ENCODE data around the gene KRTAP4-11. TPM values are rescaled to one million over a fixed set of nuclear protein-coding genes. Genes with fewer than 3 reads are reported as not detected.
A peak's percentile ranks its signal among the peaks of the same experiment; 100 is the strongest.
"Not testable (repeated sequence)": the region's sequence is repeated elsewhere in the genome, so short reads cannot be mapped to it uniquely, and the experiment has no call there.

Gene KRTAP4-11
- total RNA-seq, 1 donor from 2014 or later: not detected

GRCh38 chr17:41133880-41134735, 15.9 kb upstream of the KRTAP4-11 start:
- H3K27me3 Mint-ChIP-seq (ENCODE audit: low read depth): no peaks in the 10 kb centered on the region

GRCh38 chr17:41131979-41132378, 13.8 kb upstream of the KRTAP4-11 start:
- Mint-ChIP-seq H3K4me3 (ENCODE audit: unreplicated experiment) (no peak overlapping the region), H3K27me3 (ENCODE audit: low read depth) (no peaks in the 10 kb centered on the region), H3K9me3 (ENCODE audit: low read depth) (peaks cover 11% of the 10 kb centered on the region), H3K36me3 (ENCODE audit: low read depth) (no peaks in the 10 kb centered on the region), H3K27ac (ENCODE audit: unreplicated experiment) (no peak overlapping the region), H3K4me1 (ENCODE audit: low read depth) (peaks cover 13% of the 10 kb centered on the region)
- no peak for TF ChIP-seq CTCF (IDR thresholded peaks at IDR 0.05)
- DNase-seq (ENCODE audit: low spot score): no peak

More at GRCh38 chr17:41133880-41134735, 15.9 kb upstream of the KRTAP4-11 start:
- no peak for DNase-seq (ENCODE audit: low spot score)
- TF ChIP-seq CTCF (IDR thresholded peaks at IDR 0.05): no peak
- Mint-ChIP-seq H3K9me3 (ENCODE audit: low read depth) (peaks cover 19% of the 10 kb centered on the region), H3K36me3 (ENCODE audit: low read depth) (peaks cover 3% of the 10 kb centered on the region), H3K4me1 (ENCODE audit: low read depth) (peaks cover 13% of the 10 kb centered on the region), H3K27ac (ENCODE audit: unreplicated experiment) (peak overlapping the region; percentile 12), H3K4me3 (ENCODE audit: unreplicated experiment) (no peak overlapping the region)

- H3K4me3 Mint-ChIP-seq (ENCODE audit: unreplicated experiment): no peak overlapping the region
- no peaks in the 10 kb centered on the region for H3K27me3 Mint-ChIP-seq (ENCODE audit: low read depth)
- no peaks in the 10 kb centered on the region for H3K36me3 Mint-ChIP-seq (ENCODE audit: low read depth)
- no peak overlapping the region for H3K27ac Mint-ChIP-seq (ENCODE audit: unreplicated experiment)
- H3K9me3 Mint-ChIP-seq (ENCODE audit: low read depth): peaks cover 9% of the 10 kb centered on the region
- DNase-seq (ENCODE audit: low spot score): no peak
- no peak for TF ChIP-seq CTCF (IDR thresholded peaks at IDR 0.05)
- H3K4me1 Mint-ChIP-seq (ENCODE audit: low read depth): peaks cover 20% of the 10 kb centered on the region
Observed at GRCh38 chr17:41127371-41127770, 9.2 kb upstream of the KRTAP4-11 start.

- DNase-seq (ENCODE audit: low spot score): no peak
- no peaks in the 10 kb centered on the region for H3K36me3 Mint-ChIP-seq (ENCODE audit: low read depth)
- peaks cover 9% of the 10 kb centered on the region for H3K9me3 Mint-ChIP-seq (ENCODE audit: low read depth)
- no peak overlapping the region for H3K4me3 Mint-ChIP-seq (ENCODE audit: unreplicated experiment)
- peaks cover 15% of the 10 kb centered on the region for H3K4me1 Mint-ChIP-seq (ENCODE audit: low read depth)
- TF ChIP-seq CTCF (IDR thresholded peaks at IDR 0.05): no peak
- H3K27ac Mint-ChIP-seq (ENCODE audit: unreplicated experiment): no peak overlapping the region
- no peaks in the 10 kb centered on the region for H3K27me3 Mint-ChIP-seq (ENCODE audit: low read depth)
Observed at GRCh38 chr17:41126412-41126811, 8.2 kb upstream of the KRTAP4-11 start.

GRCh38 chr17:41125064-41125463, 6.9 kb upstream of the KRTAP4-11 start:
- no peak for DNase-seq (ENCODE audit: low spot score)
- Mint-ChIP-seq H3K36me3 (ENCODE audit: low read depth) (no peaks in the 10 kb centered on the region), H3K27ac (ENCODE audit: unreplicated experiment) (no peak overlapping the region), H3K4me1 (ENCODE audit: low read depth) (peaks cover 19% of the 10 kb centered on the region), H3K9me3 (ENCODE audit: low read depth) (peaks cover 9% of the 10 kb centered on the region), H3K4me3 (ENCODE audit: unreplicated experiment) (no peak overlapping the region), H3K27me3 (ENCODE audit: low read depth) (no peaks in the 10 kb centered on the region)
- TF ChIP-seq CTCF (IDR thresholded peaks at IDR 0.05): no peak

GRCh38 chr17:41123991-41124371, 5.8 kb upstream of the KRTAP4-11 start, which contains the start of gene KRTAP4-12:
KRTAP4-12 (minus strand) TSS chr17:41124182; CDS start chr17:41124122, 60 bp downstream.
- not testable (repeated sequence) for H3K36me3 Mint-ChIP-seq (ENCODE audit: low read depth); H3K4me3 Mint-ChIP-seq (ENCODE audit: unreplicated experiment); DNase-seq (ENCODE audit: low spot score); H3K9me3 Mint-ChIP-seq (ENCODE audit: low read depth); H3K27me3 Mint-ChIP-seq (ENCODE audit: low read depth); H3K27ac Mint-ChIP-seq (ENCODE audit: unreplicated experiment)
- H3K4me1 Mint-ChIP-seq (ENCODE audit: low read depth): peaks cover 27% of the 10 kb centered on the region

- H3K27me3 Mint-ChIP-seq (ENCODE audit: low read depth); H3K36me3 Mint-ChIP-seq (ENCODE audit: low read depth); DNase-seq (ENCODE audit: low spot score); H3K9me3 Mint-ChIP-seq (ENCODE audit: low read depth); H3K27ac Mint-ChIP-seq (ENCODE audit: unreplicated experiment); H3K4me3 Mint-ChIP-seq (ENCODE audit: unreplicated experiment): not testable (repeated sequence)
- peaks cover 32% of the 10 kb centered on the region for H3K4me1 Mint-ChIP-seq (ENCODE audit: low read depth)
Observed at GRCh38 chr17:41123292-41123990, 5.3 kb upstream of the KRTAP4-11 start.
